Effector memory CD4-positive, alpha-beta T cell (primary cell): ENCODE data around the gene NEU1.
"Not testable (repeated sequence)": the region's sequence is repeated elsewhere in the genome, so short reads cannot be mapped to it uniquely, and the experiment has no call there.

Experiments
- DNase-seq, 3 donors: peaks; one replicate each; pipeline ENCODE4 v3.0.0-alpha.2; 2020
- H3K27ac ChIP-seq: 2 replicates; pipeline ENCODE4 v1.7.0; 2013; ENCODE audit warnings: mild to moderate bottlenecking, low read length, moderate library complexity; ENCODE audit not compliant: insufficient read depth, poor library complexity, severe bottlenecking
- H3K27me3 ChIP-seq: replicated peaks from 2 replicates; pipeline ENCODE4 v1.7.0; 2013; ENCODE audit warnings: mild to moderate bottlenecking, low read length; ENCODE audit not compliant: insufficient read depth, control insufficient read depth, poor library complexity, severe bottlenecking
- H3K36me3 ChIP-seq: 2 replicates; pipeline ENCODE4 v1.7.0; 2013; ENCODE audit warnings: mild to moderate bottlenecking, low read length, moderate library complexity; ENCODE audit not compliant: control insufficient read depth, insufficient read depth
- H3K4me1 ChIP-seq: 2 replicates; pipeline ENCODE4 v1.7.0; 2013; ENCODE audit warnings: low read length, mild to moderate bottlenecking; ENCODE audit not compliant: control insufficient read depth, insufficient read depth, poor library complexity, severe bottlenecking
- H3K4me3 ChIP-seq: 2 replicates; pipeline ENCODE4 v1.7.0; 2013; ENCODE audit warnings: low read length, low read depth, mild to moderate bottlenecking; ENCODE audit not compliant: insufficient read depth, poor library complexity, severe bottlenecking
- H3K9me3 ChIP-seq: 2 replicates; pipeline ENCODE4 v1.7.0; 2013; ENCODE audit warnings: mild to moderate bottlenecking, low read length, moderate library complexity; ENCODE audit not compliant: control insufficient read depth

NEU1 gene

GRCh38 chr6:31864123-31864562 is 1.5 kb upstream of the NEU1 start:
- H3K36me3 ChIP-seq: peaks cover 15% of the 10 kb centered on the region
- H3K27ac ChIP-seq: peak overlapping the region; percentile 87
- peaks cover 16% of the 10 kb centered on the region for H3K4me1 ChIP-seq
- DNase-seq, H3K27me3 ChIP-seq, H3K9me3 ChIP-seq: not testable (repeated sequence)
- H3K4me3 ChIP-seq: peak overlapping the region; percentile 56

GRCh38 chr6:31861919-31862343 is 690 bp downstream of the NEU1 start:
- H3K4me1 ChIP-seq: peaks cover 16% of the 10 kb centered on the region
- H3K4me3 ChIP-seq: peak overlapping the region; percentile 78
- H3K9me3 ChIP-seq: no peaks in the 10 kb centered on the region
- peak overlapping the region; percentile 89 for H3K27ac ChIP-seq
- no peaks in the 10 kb centered on the region for H3K27me3 ChIP-seq
- no peak for DNase-seq
- peaks cover 17% of the 10 kb centered on the region for H3K36me3 ChIP-seq

GRCh38 chr6:31861150-31861549 is 1.5 kb downstream of the NEU1 start:
- no peaks in the 10 kb centered on the region for H3K9me3 ChIP-seq
- H3K27ac ChIP-seq: no peak overlapping the region

GRCh38 chr6:31860349-31860748 is 2.3 kb downstream of the NEU1 start:
- H3K4me3 ChIP-seq: no peak overlapping the region
- H3K4me1 ChIP-seq: peaks cover 16% of the 10 kb centered on the region
- no peaks in the 10 kb centered on the region for H3K27me3 ChIP-seq
- no peak overlapping the region for H3K27ac ChIP-seq
- H3K9me3 ChIP-seq: no peaks in the 10 kb centered on the region
- no peak for DNase-seq
- peaks cover 17% of the 10 kb centered on the region for H3K36me3 ChIP-seq

More at GRCh38 chr6:31861150-31861549, 1.5 kb downstream of the NEU1 start:
- peaks cover 16% of the 10 kb centered on the region for H3K4me1 ChIP-seq
- no peak for DNase-seq
- peaks cover 17% of the 10 kb centered on the region for H3K36me3 ChIP-seq
- H3K27me3 ChIP-seq: no peaks in the 10 kb centered on the region
- no peak overlapping the region for H3K4me3 ChIP-seq

GRCh38 chr6:31859923-31860322 is 2.7 kb downstream of the NEU1 start:
- no peaks in the 10 kb centered on the region for H3K27me3 ChIP-seq
- H3K4me1 ChIP-seq: peaks cover 16% of the 10 kb centered on the region
- peaks cover 17% of the 10 kb centered on the region for H3K36me3 ChIP-seq
- no peaks in the 10 kb centered on the region for H3K9me3 ChIP-seq
- no peak overlapping the region for H3K4me3 ChIP-seq
- DNase-seq: no peak
- H3K27ac ChIP-seq: no peak overlapping the region

GRCh38 chr6:31858707-31859106 is 3.9 kb downstream of the NEU1 start:
- H3K4me1 ChIP-seq: peaks cover 10% of the 10 kb centered on the region
- H3K9me3 ChIP-seq: no peaks in the 10 kb centered on the region
- no peaks in the 10 kb centered on the region for H3K27me3 ChIP-seq
- DNase-seq: no peak
- no peak overlapping the region for H3K27ac ChIP-seq
- H3K36me3 ChIP-seq: peaks cover 17% of the 10 kb centered on the region
- no peak overlapping the region for H3K4me3 ChIP-seq

- not testable (repeated sequence) for H3K27me3 ChIP-seq, H3K9me3 ChIP-seq, H3K27ac ChIP-seq, H3K4me3 ChIP-seq, DNase-seq, H3K4me1 ChIP-seq
- H3K36me3 ChIP-seq: peaks cover 17% of the 10 kb centered on the region
Observed at GRCh38 chr6:31857774-31858173, 4.8 kb downstream of the NEU1 start.

- not testable (repeated sequence) for H3K4me3 ChIP-seq, H3K36me3 ChIP-seq, H3K27ac ChIP-seq, H3K4me1 ChIP-seq, DNase-seq, H3K9me3 ChIP-seq, H3K27me3 ChIP-seq
Observed at GRCh38 chr6:31851980-31852718, 10.5 kb downstream of the NEU1 start.

- no peaks in the 10 kb centered on the region for H3K9me3 ChIP-seq
- no peak for DNase-seq
- no peak overlapping the region for H3K4me3 ChIP-seq
- no peaks in the 10 kb centered on the region for H3K27me3 ChIP-seq
- no peaks in the 10 kb centered on the region for H3K36me3 ChIP-seq
- no peaks in the 10 kb centered on the region for H3K4me1 ChIP-seq
- H3K27ac ChIP-seq: no peak overlapping the region
Observed at GRCh38 chr6:31851485-31851832, 11.2 kb downstream of the NEU1 start.

GRCh38 chr6:31850765-31851484 is 11.7 kb downstream of the NEU1 start:
- no peaks in the 10 kb centered on the region for H3K27me3 ChIP-seq
- H3K4me3 ChIP-seq: no peak overlapping the region
- no peaks in the 10 kb centered on the region for H3K9me3 ChIP-seq
- no peak overlapping the region for H3K27ac ChIP-seq
- no peak for DNase-seq
- no peaks in the 10 kb centered on the region for H3K36me3 ChIP-seq
- no peaks in the 10 kb centered on the region for H3K4me1 ChIP-seq
